Ammon's horn (tissue), 1 donor: ENCODE measurements around the gene KLHL25.

Source experiments
- DNase-seq: peaks from one replicate; pipeline ENCODE4 v3.0.0-alpha.2; 2016; ENCODE audit warnings: low spot score

The KLHL25 gene

GRCh38 chr15:85773970-85774369, 20.8 kb downstream of the KLHL25 start:
- no peak for DNase-seq

- DNase-seq = no peak
Observed at GRCh38 chr15:85773249-85773648, 21.5 kb downstream of the KLHL25 start.

- DNase-seq = no peak
Observed at GRCh38 chr15:85772668-85773067, 22.1 kb downstream of the KLHL25 start.

- no peak for DNase-seq
Observed at GRCh38 chr15:85771781-85772445, 22.8 kb downstream of the KLHL25 start.

GRCh38 chr15:85771271-85771670, 23.5 kb downstream of the KLHL25 start:
- no peak for DNase-seq

- DNase-seq = no peak
Observed at GRCh38 chr15:85770096-85771041, 24.4 kb downstream of the KLHL25 start.

GRCh38 chr15:85769182-85769900, 25.4 kb downstream of the KLHL25 start:
- no peak for DNase-seq

GRCh38 chr15:85768595-85769168, 26.0 kb downstream of the KLHL25 start:
- DNase-seq = no peak

GRCh38 chr15:85767785-85768529, 26.8 kb downstream of the KLHL25 start:
- DNase-seq = no peak

- DNase-seq = peak; percentile 62
Observed at GRCh38 chr15:85766001-85766831, 28.5 kb downstream of the KLHL25 start.

- no peak for DNase-seq
Observed at GRCh38 chr15:85764649-85765277, 30.0 kb downstream of the KLHL25 start.

- no peak for DNase-seq
Observed at GRCh38 chr15:85763673-85764633, 30.8 kb downstream of the KLHL25 start.

- DNase-seq = peak; percentile 54
Observed at GRCh38 chr15:85763157-85763556, 31.6 kb downstream of the KLHL25 start.

- DNase-seq = no peak
Observed at GRCh38 chr15:85762756-85763127, 32.0 kb downstream of the KLHL25 start.

GRCh38 chr15:85762039-85762755, 32.5 kb downstream of the KLHL25 start:
- DNase-seq = no peak

- no peak for DNase-seq
Observed at GRCh38 chr15:85761635-85762034, 33.1 kb downstream of the KLHL25 start.

- DNase-seq = no peak
Observed at GRCh38 chr15:85760531-85761371, 34.0 kb downstream of the KLHL25 start.
